H9 (cell line): Measurements from ENCODE around the gene THBS1. TPM values are rescaled to one million over a fixed set of nuclear protein-coding genes. Genes with fewer than 3 reads are reported as not detected.

Experiments used
- DNase-seq: peaks from one replicate; pipeline ENCODE4 v3.0.0-alpha.2; 2017
- H2AFZ ChIP-seq: one replicate; pipeline ENCODE4 v1.6.1; 2013; ENCODE audit warnings: mild to moderate bottlenecking, low read length, control low read depth, moderate library complexity
- H2AK5ac ChIP-seq: 2 replicates; pipeline ENCODE4 v1.6.1; 2013; ENCODE audit warnings: low read length, control low read depth, mixed read lengths; ENCODE audit not compliant: insufficient read length
- H2BK120ac ChIP-seq: one replicate; pipeline ENCODE4 v1.6.1; 2013; ENCODE audit warnings: low read depth, mild to moderate bottlenecking, low read length, control low read depth, inconsistent platforms; ENCODE audit not compliant: poor library complexity, severe bottlenecking
- H2BK12ac ChIP-seq: 2 replicates; pipeline ENCODE4 v1.6.1; 2013; ENCODE audit warnings: low read length, control low read depth, mixed read lengths, low read depth; ENCODE audit not compliant: insufficient read length
- H2BK15ac ChIP-seq: 2 replicates; pipeline ENCODE4 v1.6.1; 2013; ENCODE audit warnings: low read depth, low read length, control low read depth
- H2BK20ac ChIP-seq: one replicate; pipeline ENCODE4 v1.6.1; 2013; ENCODE audit warnings: low read depth, mild to moderate bottlenecking, low read length, control low read depth, inconsistent platforms; ENCODE audit not compliant: poor library complexity, severe bottlenecking
- H2BK5ac ChIP-seq: 2 replicates; pipeline ENCODE4 v1.6.1; 2013; ENCODE audit warnings: low read length, control low read depth, mixed read lengths; ENCODE audit not compliant: insufficient read length
- H3K14ac ChIP-seq: 2 replicates; pipeline ENCODE4 v1.6.1; 2013; ENCODE audit warnings: low read length, control low read depth; ENCODE audit not compliant: insufficient read depth
- H3K18ac ChIP-seq: 2 replicates; pipeline ENCODE4 v1.6.1; 2013; ENCODE audit warnings: low read depth, mild to moderate bottlenecking, mixed read lengths, low read length, control low read depth; ENCODE audit not compliant: insufficient read length
- H3K23ac ChIP-seq: 2 replicates; pipeline ENCODE4 v1.6.1; 2013; ENCODE audit warnings: low read length, control low read depth, mixed read lengths, low read depth; ENCODE audit not compliant: insufficient read length
- H3K23me2 ChIP-seq: 2 replicates; pipeline ENCODE4 v1.6.1; 2013; ENCODE audit warnings: low read depth, mild to moderate bottlenecking, mixed read lengths, low read length, control low read depth; ENCODE audit not compliant: insufficient read length, poor library complexity, severe bottlenecking
- H3K27ac ChIP-seq: 2 replicates; pipeline ENCODE4 v1.5.1; 2013; ENCODE audit warnings: low read length, control low read depth, mixed read lengths, low read depth; ENCODE audit not compliant: insufficient read length
- H3K27me3 ChIP-seq: 2 replicates; pipeline ENCODE4 v1.6.1; 2013; ENCODE audit warnings: low read length, control low read depth, inconsistent platforms; ENCODE audit not compliant: insufficient read depth
- H3K4ac ChIP-seq: 2 replicates; pipeline ENCODE4 v1.6.1; 2013; ENCODE audit warnings: low read depth, mild to moderate bottlenecking, control low read depth, inconsistent platforms, low read length, moderate library complexity
- H3K4me1 ChIP-seq: 2 replicates; pipeline ENCODE4 v1.6.1; 2013; ENCODE audit warnings: low read length, control low read depth, inconsistent platforms; ENCODE audit not compliant: insufficient read depth
- H3K4me2 ChIP-seq: 2 replicates; pipeline ENCODE4 v1.6.1; 2013; ENCODE audit warnings: low read length, control low read depth, mixed read lengths; ENCODE audit not compliant: insufficient read length, insufficient read depth
- H3K56ac ChIP-seq: 2 replicates; pipeline ENCODE4 v1.6.1; 2013; ENCODE audit warnings: low read depth, mild to moderate bottlenecking, mixed read lengths, low read length, control low read depth; ENCODE audit not compliant: insufficient read length
- H3K79me1 ChIP-seq: 2 replicates; pipeline ENCODE4 v1.6.1; 2013; ENCODE audit warnings: low read depth, mild to moderate bottlenecking, moderate library complexity, low read length, control low read depth, inconsistent platforms; ENCODE audit not compliant: insufficient read depth, poor library complexity, severe bottlenecking
- H3K79me2 ChIP-seq: 2 replicates; pipeline ENCODE4 v1.6.1; 2013; ENCODE audit warnings: low read length, control low read depth, inconsistent platforms; ENCODE audit not compliant: insufficient read depth
- H3K9ac ChIP-seq: 2 replicates; pipeline ENCODE4 v1.6.1; 2013; ENCODE audit warnings: low read length, control low read depth, mixed read lengths; ENCODE audit not compliant: insufficient read length; ENCODE audit errors: extremely low read depth
- H3K9me3 ChIP-seq: one replicate; pipeline ENCODE4 v1.6.1; 2013; ENCODE audit warnings: low read depth, low read length, inconsistent platforms; ENCODE audit not compliant: control insufficient read depth
- H3T11ph ChIP-seq: one replicate; pipeline ENCODE4 v1.6.1; 2013; ENCODE audit warnings: mild to moderate bottlenecking, low read length, control low read depth, inconsistent platforms
- H4K20me1 ChIP-seq: one replicate; pipeline ENCODE4 v1.6.1; 2013; ENCODE audit not compliant: control insufficient read depth, insufficient read length, insufficient read depth
- H4K5ac ChIP-seq: 2 replicates; pipeline ENCODE4 v1.6.1; 2013; ENCODE audit warnings: low read depth, mild to moderate bottlenecking, mixed read lengths, low read length, control low read depth; ENCODE audit not compliant: insufficient read length
- H4K8ac ChIP-seq: replicated peaks from 2 replicates; pipeline ENCODE4 v1.6.1; 2013; ENCODE audit warnings: low read length, control low read depth, mixed read lengths, low read depth; ENCODE audit not compliant: insufficient read length
- H4K91ac ChIP-seq: 2 replicates; pipeline ENCODE4 v1.6.1; 2013; ENCODE audit warnings: low read depth, mild to moderate bottlenecking, moderate library complexity, mixed read lengths, low read length, control low read depth; ENCODE audit not compliant: insufficient read length
- H3K27ac Mint-ChIP-seq, 3 experiments: 2 replicates in 2 of 3; 3 replicates in 1 of 3; pipeline ENCODE4 v1.8.0; 2020 to 2021; ENCODE audit warnings: mixed read lengths in 3 of 3, mild to moderate bottlenecking in 1 of 3, moderate library complexity in 1 of 3
- H3K27me3 Mint-ChIP-seq: 2 replicates; pipeline ENCODE4 v1.8.0; 2021; ENCODE audit warnings: low read depth, mild to moderate bottlenecking, moderate library complexity, mixed read lengths
- H3K36me3 Mint-ChIP-seq, 3 experiments: 2 replicates in 2 of 3; 3 replicates in 1 of 3; pipeline ENCODE4 v1.8.0; 2020 to 2021; ENCODE audit warnings: low read depth in 3 of 3, mixed read lengths in 3 of 3; ENCODE audit not compliant: insufficient read depth in 1 of 3
- H3K4me1 Mint-ChIP-seq, 2 experiments: 2 replicates each; pipeline ENCODE4 v1.8.0; 2020; ENCODE audit warnings: mixed read lengths in 2 of 2
- H3K4me3 Mint-ChIP-seq, 2 experiments: 2 replicates in 1 of 2; 3 replicates in 1 of 2; pipeline ENCODE4 v1.8.0; 2020 to 2021; ENCODE audit warnings: mild to moderate bottlenecking in 2 of 2, mixed read lengths in 2 of 2, moderate library complexity in 1 of 2
- H3K9me3 Mint-ChIP-seq, 2 experiments: 2 replicates in 1 of 2; 3 replicates in 1 of 2; pipeline ENCODE4 v1.8.0; 2020; ENCODE audit warnings: mild to moderate bottlenecking in 2 of 2, mixed read lengths in 2 of 2, moderate library complexity in 1 of 2
- CTCF ChIP-seq: fragments of 200-600 bp; sonication (generic); conservative IDR thresholded peaks from 3 replicates; pipeline ENCODE4 v1.8.0; 2021; ENCODE audit warnings: antibody characterized with exemption, mild to moderate bottlenecking
- WGBS: extraction: QIAGEN DNeasy Blood & Tissue Kit; methylation state at CpG from one replicate; pipeline ENCODE4 v1.1.7; 2013; ENCODE audit warnings: missing lambda C conversion rate, low lambda C conversion rate, mixed read lengths; ENCODE audit not compliant: insufficient read length; ENCODE audit errors: extremely low coverage; 5-methylcytosine and 5-hydroxymethylcytosine counted together
- total RNA-seq: library from RNA; stranded (reverse); gene quantifications from 2 replicates; pipeline ENCODE4 v1.2.1, GENCODE V29; 2021

Gene THBS1
- total RNA-seq, 1 experiment from 2014 or later: 72.1 TPM

GRCh38 chr15:39564972-39565665 lies 15.8 kb upstream of the THBS1 start:
- Histone ChIP-seq H4K8ac (no peak overlapping the region), H2AFZ (no peak overlapping the region), H3K9me3 (no peaks in the 10 kb centered on the region), H3K4me2 (no peak overlapping the region), H3K79me1 (no peaks in the 10 kb centered on the region), H3K18ac (no peak overlapping the region), H4K91ac (no peak overlapping the region), H3K79me2 (no peaks in the 10 kb centered on the region), H2BK15ac (no peak overlapping the region), H3K23ac (no peak overlapping the region), H3K9ac (no peak overlapping the region), H3K23me2 (no peaks in the 10 kb centered on the region), H3K4ac (no peak overlapping the region), H3K14ac (no peak overlapping the region), H2BK120ac (no peak overlapping the region), H3K4me1 (no peaks in the 10 kb centered on the region), H2BK12ac (no peak overlapping the region), H2BK5ac (no peak overlapping the region), H4K5ac (no peak overlapping the region), H3K27ac (no peak overlapping the region), H2AK5ac (no peak overlapping the region), H3K56ac (no peak overlapping the region), H4K20me1 (no peaks in the 10 kb centered on the region), H3T11ph (no peak overlapping the region), H3K27me3 (no peaks in the 10 kb centered on the region), H2BK20ac (no peak overlapping the region)
- Mint-ChIP-seq H3K27ac (no peak overlapping the region), H3K9me3 (no peaks in the 10 kb centered on the region), H3K27me3 (no peaks in the 10 kb centered on the region; the same call in 1 of the 2 replicates), H3K36me3 (no peaks in the 10 kb centered on the region), H3K4me1 (no peaks in the 10 kb centered on the region; a peak in 1 of 4 replicates), H3K4me3 (no peak overlapping the region)
- TF ChIP-seq CTCF: no peak
- WGBS: no CpG with 5 or more reads among the region's 4 CpGs
- DNase-seq: no peak
